IMR-90 (cell line): ENCODE measurements around the gene CCDC60. TPM values are rescaled to one million over a fixed set of nuclear protein-coding genes. Genes with fewer than 3 reads are reported as not detected.

Experiments
- ATAC-seq: fragments of 200-7000 bp; cut with Tn5 transposase; 2 replicates; pipeline ENCODE4 v1.9.1; 2020; ENCODE audit warnings: low read depth, mild to moderate bottlenecking, moderate library complexity
- BruUV-seq: library from RNA; stranded (reverse); fragments of 400-500 nt; replicated peaks from 2 replicates; lab custom pipeline; 2021; lab: Mats Ljungman, UMichigan
- CTCF ChIA-PET: fragments of 300-600 bp; formaldehyde crosslinking; extraction: SDS; loops from one replicate; lab custom pipeline; 2021; ENCODE audit warnings: antibody characterized with exemption; lab: Yijun Ruan, JAX
- POLR2A ChIA-PET: fragments of 300-600 bp; sonication (Branson Sonifier 250); formaldehyde crosslinking; loops from one replicate; lab custom pipeline; 2022; ENCODE audit warnings: antibody characterized with exemption; ENCODE audit not compliant: unreplicated experiment; lab: Charles Lee
- DNase-seq: peaks from one replicate; pipeline ENCODE4 v3.0.0; 2013
- H2AFZ ChIP-seq: replicated peaks from 2 replicates; pipeline ENCODE3; 2013; ENCODE audit warnings: low read length, mild to moderate bottlenecking; ENCODE audit not compliant: poor library complexity
- H2AK5ac ChIP-seq: 2 replicates; pipeline ENCODE4 v1.6.1; 2013; ENCODE audit warnings: low read depth, low read length, inconsistent platforms
- H2AK9ac ChIP-seq: replicated peaks from 2 replicates; pipeline ENCODE3; 2013; ENCODE audit warnings: mild to moderate bottlenecking, low read depth, low read length, moderate library complexity; ENCODE audit not compliant: poor library complexity
- H2BK120ac ChIP-seq: 2 replicates; pipeline ENCODE4 v1.6.1; 2013; ENCODE audit warnings: low read depth, low read length, inconsistent platforms
- H2BK15ac ChIP-seq: 3 replicates; pipeline ENCODE4 v1.6.1; 2013; ENCODE audit warnings: low read depth, low read length, inconsistent platforms
- H2BK20ac ChIP-seq: 2 replicates; pipeline ENCODE4 v1.6.1; 2013; ENCODE audit warnings: low read depth, mild to moderate bottlenecking, inconsistent platforms, low read length, moderate library complexity
- H2BK5ac ChIP-seq: 2 replicates; pipeline ENCODE4 v1.6.1; 2013; ENCODE audit warnings: mild to moderate bottlenecking, low read depth, low read length, inconsistent platforms; ENCODE audit not compliant: poor library complexity, severe bottlenecking
- H3K14ac ChIP-seq: replicated peaks from 2 replicates; pipeline ENCODE4 v1.6.1; 2013; ENCODE audit warnings: low read depth, low read length, inconsistent platforms
- H3K18ac ChIP-seq: 2 replicates; pipeline ENCODE4 v1.6.1; 2013; ENCODE audit warnings: low read depth, low read length, control low read depth
- H3K23ac ChIP-seq: 2 replicates; pipeline ENCODE4 v1.6.1; 2013; ENCODE audit warnings: low read depth, low read length, inconsistent platforms
- H3K27ac ChIP-seq: 2 replicates; pipeline ENCODE4 v1.5.1; 2013; ENCODE audit warnings: mild to moderate bottlenecking, control low read depth, low read length; ENCODE audit not compliant: insufficient read depth
- H3K27me3 ChIP-seq: 2 replicates; pipeline ENCODE4 v1.6.1; 2013; ENCODE audit warnings: low read length; ENCODE audit not compliant: control insufficient read depth, insufficient read depth
- H3K36me3 ChIP-seq: 2 replicates; pipeline ENCODE4 v1.6.1; 2013; ENCODE audit warnings: low read length, mixed read lengths; ENCODE audit not compliant: control insufficient read depth, insufficient read depth
- H3K4ac ChIP-seq: 2 replicates; pipeline ENCODE4 v1.6.1; 2013; ENCODE audit warnings: low read depth, low read length, inconsistent platforms
- H3K4me1 ChIP-seq: 2 replicates; pipeline ENCODE4 v1.6.1; 2013; ENCODE audit warnings: low read length, mixed read lengths; ENCODE audit not compliant: control insufficient read depth, insufficient read depth
- H3K4me2 ChIP-seq: 2 replicates; pipeline ENCODE4 v1.6.1; 2013; ENCODE audit warnings: low read depth, mild to moderate bottlenecking, control low read depth, low read length, moderate library complexity
- H3K4me3 ChIP-seq: 2 replicates; pipeline ENCODE4 v1.5.1; 2013; ENCODE audit warnings: low read depth, mild to moderate bottlenecking, control low read depth, low read length, moderate library complexity; ENCODE audit not compliant: insufficient read depth
- H3K56ac ChIP-seq: 2 replicates; pipeline ENCODE4 v1.6.1; 2013; ENCODE audit warnings: low read length, inconsistent platforms; ENCODE audit not compliant: insufficient read depth; ENCODE audit errors: extremely low read depth
- H3K79me1 ChIP-seq, 2 experiments: 2 replicates each; pipeline ENCODE4 v1.6.1; 2013; ENCODE audit warnings: low read length in 2 of 2, inconsistent platforms in 1 of 2, low read depth in 1 of 2
- H3K9ac ChIP-seq: 2 replicates; pipeline ENCODE4 v1.6.1; 2013; ENCODE audit warnings: low read depth, low read length, control low read depth
- H3K9me1 ChIP-seq: 2 replicates; pipeline ENCODE4 v1.6.1; 2013; ENCODE audit warnings: low read length, inconsistent platforms; ENCODE audit not compliant: insufficient read depth
- H3K9me3 ChIP-seq: 2 replicates; pipeline ENCODE4 v1.6.1; 2013; ENCODE audit warnings: low read length; ENCODE audit not compliant: control insufficient read depth, insufficient read depth
- H4K20me1 ChIP-seq: 2 replicates; pipeline ENCODE4 v1.6.1; 2013; ENCODE audit warnings: low read length, inconsistent platforms; ENCODE audit not compliant: insufficient read depth
- H4K5ac ChIP-seq: 2 replicates; pipeline ENCODE4 v1.6.1; 2013; ENCODE audit warnings: mild to moderate bottlenecking, low read depth, low read length, control low read depth
- H4K8ac ChIP-seq, 2 experiments: 2 replicates each; pipeline ENCODE4 v1.6.1; 2013; ENCODE audit warnings: low read depth in 2 of 2, low read length in 2 of 2, control low read depth in 1 of 2, inconsistent platforms in 1 of 2
- H4K91ac ChIP-seq: 2 replicates; pipeline ENCODE4 v1.6.1; 2013; ENCODE audit warnings: low read depth, low read length, inconsistent platforms; ENCODE audit not compliant: insufficient read depth
- NFE2L2 ChIP-seq: fragments of 150-350 bp; IDR thresholded peaks from 2 replicates; pipeline ENCODE4 v1.6.1; 2016; ENCODE audit warnings: low read depth, mild to moderate bottlenecking, low read length
- RAD21 ChIP-seq: IDR thresholded peaks from 2 replicates; pipeline ENCODE4 v1.6.1; 2012; ENCODE audit warnings: low read length, improper control_type of control experiment
- WGBS, 2 experiments: methylation state at CpG; one replicate each; pipeline versions ENCODE4 v1.1.5 to v1.1.7; 2013; ENCODE audit warnings: missing lambda C conversion rate in 2 of 2; ENCODE audit not compliant: insufficient read length in 1 of 2; ENCODE audit errors: extremely low coverage in 2 of 2; 5-methylcytosine and 5-hydroxymethylcytosine counted together
- dilution Hi-C: fragments of 300-500 bp; cut with HindIII; formaldehyde crosslinking; loops from one replicate; pipeline ENCODE4 v1.14.3; 2018; ENCODE audit warnings: low sequenced_read_pairs; ENCODE audit not compliant: unreplicated experiment
- in situ Hi-C: fragments of 300-500 bp; cut with MboI; formaldehyde crosslinking; loops from 3 replicates; pipeline ENCODE4 v1.14.3; 2019; ENCODE audit warnings: low sequenced_read_pairs, inconsistent platforms, mixed read lengths
- intact Hi-C: fragments of 100-400 bp; cut with micrococcal nuclease; formaldehyde crosslinking; loops from 2 replicates; pipeline ENCODE4 v1.10.0; 2022
- polyA plus RNA-seq, 3 experiments: library from polyadenylated mRNA; depleted of rRNA; stranded (reverse); fragments of >200 nt; gene quantifications; 2 replicates each; pipeline ENCODE4 v1.2.3, GENCODE V29; 2012; ENCODE audit warnings: low replicate concordance in 1 of 3
- total RNA-seq: library from RNA; depleted of rRNA; stranded (reverse); fragments of >200 nt; gene quantifications from 2 replicates; pipeline ENCODE4 v1.2.3, GENCODE V29; 2012

Gene CCDC60
- total and polyA plus RNA-seq, 2 of the 4 experiments (the other 2 are of a cell fraction), result not detected

GRCh38 chr12:119399301-119399700 is 64.8 kb downstream of the CCDC60 start:
- dilution Hi-C loops, result no loop called here
- no peak overlapping the region for H2AK9ac ChIP-seq
- no CpG with 5 or more reads among the region's 4 CpGs for WGBS, 2 experiments

More at GRCh38 chr12:119399301-119399700, 64.8 kb downstream of the CCDC60 start:
- H3K27ac ChIP-seq, result no peak overlapping the region
- no peak overlapping the region for H3K4me2 ChIP-seq
- H3K9me1 ChIP-seq, result no peaks in the 10 kb centered on the region
- no peaks in the 10 kb centered on the region for H3K36me3 ChIP-seq
- no peaks in the 10 kb centered on the region for H3K79me1 ChIP-seq
- no TSS peak for BruUV-seq
- no peak overlapping the region for H4K91ac ChIP-seq
- H3K4me3 ChIP-seq, result no peak overlapping the region
- no peak overlapping the region for H4K5ac ChIP-seq
- no peak overlapping the region for H3K14ac ChIP-seq
- H3K4ac ChIP-seq, result no peak overlapping the region
- POLR2A ChIA-PET, result no interaction called here
- H3K56ac ChIP-seq, result no peak overlapping the region
- in situ Hi-C loops (no loop called here), intact Hi-C loops (no loop called here)
- H3K23ac ChIP-seq, result no peak overlapping the region
- no peak overlapping the region for H2AK5ac ChIP-seq
- no peaks in the 10 kb centered on the region for H3K27me3 ChIP-seq
- H3K18ac ChIP-seq, result no peak overlapping the region
- no peak overlapping the region for H2BK20ac ChIP-seq
- no peak overlapping the region for H2BK15ac ChIP-seq
- no peak overlapping the region for H4K8ac ChIP-seq
- no peaks in the 10 kb centered on the region for H4K20me1 ChIP-seq
- ATAC-seq (no peak), DNase-seq (no peak)
- no peak overlapping the region for H2BK120ac ChIP-seq
- no peak for TF ChIP-seq NFE2L2
- no peak for TF ChIP-seq RAD21
- no peak overlapping the region for H2AFZ ChIP-seq
- CTCF ChIA-PET, result no interaction called here
- peaks cover 23% of the 10 kb centered on the region for H3K9me3 ChIP-seq
- H3K4me1 ChIP-seq, result no peaks in the 10 kb centered on the region
- no peak overlapping the region for H2BK5ac ChIP-seq
- no peak overlapping the region for H3K9ac ChIP-seq
